GM23338 (cell line): Measurements from ENCODE around the gene DIPK1A. TPM values are rescaled to one million over a fixed set of nuclear protein-coding genes. Genes with fewer than 3 reads are reported as not detected.

ENCODE experiments used
- ATAC-seq: fragments of 200-7000 bp; cut with Tn5 transposase; 3 replicates; pipeline ENCODE4 v1.9.1; 2020
- DNase-seq: peaks from one replicate; pipeline ENCODE4 v3.0.0-alpha.2; 2015; ENCODE audit warnings: low spot score
- H2AFZ ChIP-seq: fragments of 200-600 bp; sonication (generic); 2 replicates; pipeline ENCODE4 v1.8.0; 2016; ENCODE audit warnings: antibody characterized with exemption, mild to moderate bottlenecking, moderate library complexity
- H3F3A ChIP-seq: fragments of 200-600 bp; sonication (generic); replicated peaks from 2 replicates; pipeline ENCODE4 v1.8.0; 2017; ENCODE audit warnings: antibody characterized with exemption, mixed run types, low read depth
- H3K27ac ChIP-seq: fragments of 200-600 bp; sonication (generic); 2 replicates; pipeline ENCODE4 v1.6.1; 2016; ENCODE audit warnings: low read depth
- H3K27me3 ChIP-seq: fragments of 200-600 bp; sonication (generic); 2 replicates; pipeline ENCODE4 v1.8.0; 2016; ENCODE audit warnings: mild to moderate bottlenecking, mixed run types, moderate library complexity; ENCODE audit not compliant: insufficient read depth
- H3K36me3 ChIP-seq: fragments of 200-600 bp; sonication (generic); 2 replicates; pipeline ENCODE4 v1.8.0; 2016; ENCODE audit warnings: mild to moderate bottlenecking; ENCODE audit not compliant: insufficient read depth
- H3K4me1 ChIP-seq: fragments of 200-600 bp; sonication (generic); 2 replicates; pipeline ENCODE4 v1.8.0; 2016; ENCODE audit warnings: mild to moderate bottlenecking, moderate library complexity; ENCODE audit not compliant: insufficient read depth
- H3K4me2 ChIP-seq: fragments of 200-600 bp; sonication (generic); 2 replicates; pipeline ENCODE4 v1.7.1; 2017; ENCODE audit warnings: mixed run types
- H3K4me3 ChIP-seq: fragments of 200-600 bp; sonication (generic); 2 replicates; pipeline ENCODE4 v1.6.1; 2016; ENCODE audit warnings: mixed run types
- H3K79me2 ChIP-seq: fragments of 200-600 bp; sonication (generic); replicated peaks from 2 replicates; pipeline ENCODE4 v1.8.0; 2017; ENCODE audit warnings: mild to moderate bottlenecking; ENCODE audit not compliant: insufficient read depth
- H3K9me2 ChIP-seq: fragments of 200-600 bp; sonication (generic); 2 replicates; pipeline ENCODE4 v1.8.0; 2017; ENCODE audit not compliant: insufficient read depth
- H4K20me1 ChIP-seq: fragments of 200-600 bp; sonication (generic); replicated peaks from 2 replicates; pipeline ENCODE4 v1.8.0; 2017; ENCODE audit warnings: mild to moderate bottlenecking; ENCODE audit not compliant: insufficient read depth
- H3K27ac Mint-ChIP-seq: 2 replicates; pipeline ENCODE4 v1.8.0; 2020; ENCODE audit warnings: inconsistent platforms, mild to moderate bottlenecking, moderate library complexity, mixed read lengths
- H3K27me3 Mint-ChIP-seq: 3 replicates; pipeline ENCODE4 v1.8.0; 2022; ENCODE audit warnings: low read depth, mild to moderate bottlenecking, moderate library complexity, mixed read lengths, inconsistent platforms; ENCODE audit not compliant: insufficient read depth, poor library complexity
- H3K36me3 Mint-ChIP-seq: 3 replicates; pipeline ENCODE4 v1.8.0; 2021; ENCODE audit warnings: low read depth, mild to moderate bottlenecking, inconsistent platforms, moderate library complexity, mixed read lengths
- H3K4me1 Mint-ChIP-seq: 3 replicates; pipeline ENCODE4 v1.8.0; 2020; ENCODE audit warnings: mild to moderate bottlenecking, inconsistent platforms, mixed read lengths
- H3K4me3 Mint-ChIP-seq: 3 replicates; pipeline ENCODE4 v1.8.0; 2021; ENCODE audit warnings: moderate library complexity, mild to moderate bottlenecking, inconsistent platforms, mixed read lengths
- H3K9me3 Mint-ChIP-seq: 3 replicates; pipeline ENCODE4 v1.8.0; 2020; ENCODE audit warnings: moderate library complexity, mild to moderate bottlenecking, inconsistent platforms, mixed read lengths
- CREB1 ChIP-seq: fragments of 250-450 bp; sonication (Bioruptor Pico); IDR thresholded peaks from 2 replicates; pipeline ENCODE4 v1.5.0; 2020; ENCODE audit warnings: low read depth, mild to moderate bottlenecking, moderate library complexity
- ETS1 ChIP-seq: IDR thresholded peaks from 2 replicates; pipeline ENCODE4 v1.6.1; 2016; ENCODE audit warnings: antibody characterized with exemption
- EZH2phosphoT487 ChIP-seq: fragments of 200-600 bp; sonication (generic); IDR thresholded peaks from one replicate; pipeline ENCODE4 v1.8.1; 2018; ENCODE audit warnings: antibody characterized with exemption; ENCODE audit not compliant: unreplicated experiment
- JUNB ChIP-seq: IDR thresholded peaks from one replicate; pipeline ENCODE4 v1.6.1; 2016; ENCODE audit warnings: antibody characterized with exemption; ENCODE audit not compliant: unreplicated experiment
- POLR2AphosphoS5 ChIP-seq: IDR thresholded peaks from 2 replicates; pipeline ENCODE4 v1.6.1; 2016; ENCODE audit warnings: antibody characterized with exemption, low read depth
- REST ChIP-seq: IDR thresholded peaks from one replicate; pipeline ENCODE4 v1.6.1; 2018; ENCODE audit warnings: antibody characterized with exemption; ENCODE audit not compliant: unreplicated experiment
- STAT1 ChIP-seq: IDR thresholded peaks from one replicate; pipeline ENCODE4 v1.6.1; 2016; ENCODE audit warnings: antibody characterized with exemption; ENCODE audit not compliant: unreplicated experiment
- ZNF114 ChIP-seq: fragments of 250-450 bp; sonication (Bioruptor Pico); IDR thresholded peaks from 2 replicates; pipeline ENCODE4 v1.5.0; 2020; ENCODE audit warnings: mild to moderate bottlenecking, moderate library complexity
- ZNF462 ChIP-seq: fragments of 250-450 bp; sonication (Bioruptor Pico); IDR thresholded peaks from 2 replicates; pipeline ENCODE4 v1.5.0; 2020; ENCODE audit warnings: mild to moderate bottlenecking, moderate library complexity
- polyA plus RNA-seq: library from polyadenylated mRNA; unstranded; fragments of >200 nt; fragmentation: Nextera tagmentation; extraction: Ambion mirVana; gene quantifications from 2 replicates; pipeline ENCODE4 v1.2.1, GENCODE V29; 2016
- total RNA-seq: library from RNA; depleted of rRNA; stranded (reverse); fragments of >200 nt; shearing (Covaris generic); gene quantifications from 2 replicates; pipeline ENCODE4 v1.2.3, GENCODE V29; 2014

Gene DIPK1A
- total and polyA plus RNA-seq, 2 experiments from 2014 or later = 4.8 to 6.1 TPM

GRCh38 chr1:92993581-92993980, 32.3 kb upstream of the DIPK1A start:
- no peaks in the 10 kb centered on the region for H3K27me3 ChIP-seq
- TF ChIP-seq ZNF114 (CRISPR knock-in tag) = no peak
- TF ChIP-seq JUNB = no peak
- Mint-ChIP-seq H3K27me3 (peaks cover 3% of the 10 kb centered on the region), H3K4me3 (no peak overlapping the region), H3K27ac (peak overlapping the region; percentile 83; the same call in 1 of the 2 replicates), H3K36me3 (no peaks in the 10 kb centered on the region), H3K9me3 (no peaks in the 10 kb centered on the region), H3K4me1 (peaks cover 3% of the 10 kb centered on the region; the same call in 2 of the 3 replicates)
- DNase-seq (no peak), ATAC-seq (no peak)
- H2AFZ ChIP-seq = peak overlapping the region; percentile 6; the same call in 1 of the 2 replicates
- H4K20me1 ChIP-seq = no peaks in the 10 kb centered on the region
- H3F3A ChIP-seq = no peaks in the 10 kb centered on the region
- no peaks in the 10 kb centered on the region for H3K36me3 ChIP-seq
- no peaks in the 10 kb centered on the region for H3K9me2 ChIP-seq
- no peak overlapping the region for H3K27ac ChIP-seq
- no peaks in the 10 kb centered on the region for H3K79me2 ChIP-seq
- no peak overlapping the region for H3K4me2 ChIP-seq
- no peaks in the 10 kb centered on the region for H3K4me1 ChIP-seq
- no peak overlapping the region for H3K4me3 ChIP-seq

GRCh38 chr1:92992877-92993276, 31.6 kb upstream of the DIPK1A start:
- H3K36me3 ChIP-seq = no peaks in the 10 kb centered on the region
- H3K27ac ChIP-seq = no peak overlapping the region
- DNase-seq (no peak), ATAC-seq (no peak)
- H3K9me2 ChIP-seq = no peaks in the 10 kb centered on the region
- Mint-ChIP-seq H3K9me3 (no peaks in the 10 kb centered on the region), H3K27ac (no peak overlapping the region), H3K36me3 (no peaks in the 10 kb centered on the region), H3K27me3 (peaks cover 3% of the 10 kb centered on the region), H3K4me3 (no peak overlapping the region), H3K4me1 (peaks cover 3% of the 10 kb centered on the region; the same call in 2 of the 3 replicates)
- no peaks in the 10 kb centered on the region for H4K20me1 ChIP-seq
- H3K4me2 ChIP-seq = no peak overlapping the region
- no peaks in the 10 kb centered on the region for H3K27me3 ChIP-seq
- no peaks in the 10 kb centered on the region for H3F3A ChIP-seq
- no peaks in the 10 kb centered on the region for H3K79me2 ChIP-seq
- no peak for TF ChIP-seq CREB1 (CRISPR knock-in tag)
- TF ChIP-seq ZNF114 (CRISPR knock-in tag) = no peak
- no peak for TF ChIP-seq ETS1
- TF ChIP-seq STAT1 = no peak
- TF ChIP-seq EZH2phosphoT487 = no peak
- TF ChIP-seq POLR2AphosphoS5 = no peak
- TF ChIP-seq ZNF462 (CRISPR knock-in tag) = no peak
- no peak for TF ChIP-seq REST
- H3K4me1 ChIP-seq = no peaks in the 10 kb centered on the region
- no peak overlapping the region for H3K4me3 ChIP-seq
- H2AFZ ChIP-seq = no peak overlapping the region
